SK-N-SH treated with all-trans-retinoic acid at 6 μM for 48 hours (cell line): ENCODE measurements around the gene TDRD9.

Experiments
- ATAC-seq: fragments of 200-7000 bp; cut with Tn5 transposase; 3 replicates; pipeline ENCODE4 v1.9.1; 2020; ENCODE audit warnings: mild to moderate bottlenecking, moderate library complexity
- ARNTL ChIP-seq: fragments of 450-650 bp; formaldehyde crosslinking; IDR thresholded peaks from 2 replicates; pipeline ENCODE4 v1.5.0; 2020; ENCODE audit warnings: low read depth, mild to moderate bottlenecking, moderate library complexity, borderline replicate concordance
- BACH2 ChIP-seq: fragments of 250-450 bp; sonication (Bioruptor Pico); IDR thresholded peaks from 2 replicates; pipeline ENCODE4 v1.9.0; 2021; ENCODE audit warnings: mild to moderate bottlenecking, borderline replicate concordance
- CSDC2 ChIP-seq: fragments of 250-450 bp; sonication (Bioruptor Pico); IDR thresholded peaks from 2 replicates; pipeline ENCODE4 v1.5.0; 2020; ENCODE audit warnings: mild to moderate bottlenecking, moderate library complexity
- CSRNP3 ChIP-seq: fragments of 250-450 bp; sonication (Bioruptor Pico); IDR thresholded peaks from 2 replicates; pipeline ENCODE4 v1.5.1; 2021; ENCODE audit warnings: mild to moderate bottlenecking, moderate library complexity
- GLIS3 ChIP-seq: fragments of 250-450 bp; sonication (Bioruptor Pico); IDR thresholded peaks from 2 replicates; pipeline ENCODE4 v1.5.0; 2020; ENCODE audit warnings: mild to moderate bottlenecking, moderate library complexity
- ISL1 ChIP-seq: fragments of 250-450 bp; sonication (Bioruptor Pico); IDR thresholded peaks from 2 replicates; pipeline ENCODE4 v2.1.2; 2022; ENCODE audit warnings: mild to moderate bottlenecking, moderate library complexity
- OSR1 ChIP-seq: fragments of 250-450 bp; sonication (Bioruptor Pico); IDR thresholded peaks from 2 replicates; pipeline ENCODE4 v1.8.0; 2022; ENCODE audit warnings: moderate library complexity, mild to moderate bottlenecking, inconsistent platforms
- POU6F1 ChIP-seq: fragments of 250-450 bp; sonication (Bioruptor Pico); IDR thresholded peaks from 2 replicates; pipeline ENCODE4 v1.8.0; 2021; ENCODE audit warnings: low read depth, mild to moderate bottlenecking, moderate library complexity, borderline replicate concordance
- PPARA ChIP-seq: fragments of 250-450 bp; sonication (Bioruptor Pico); IDR thresholded peaks from 2 replicates; pipeline ENCODE4 v1.5.0; 2020; ENCODE audit warnings: mild to moderate bottlenecking, borderline replicate concordance
- SNAI2 ChIP-seq: fragments of 250-450 bp; sonication (Bioruptor Pico); IDR thresholded peaks from 2 replicates; pipeline ENCODE4 v1.5.0; 2020; ENCODE audit warnings: mild to moderate bottlenecking, moderate library complexity
- TCF4 ChIP-seq: fragments of 250-450 bp; sonication (Bioruptor Pico); IDR thresholded peaks from 2 replicates; pipeline ENCODE4 v1.8.0; 2021; ENCODE audit warnings: mild to moderate bottlenecking, moderate library complexity, borderline replicate concordance
- TOX ChIP-seq: fragments of 250-450 bp; sonication (Bioruptor Pico); IDR thresholded peaks from 2 replicates; pipeline ENCODE4 v1.8.0; 2021; ENCODE audit warnings: mild to moderate bottlenecking, moderate library complexity, borderline replicate concordance
- TSHZ2 ChIP-seq: fragments of 250-450 bp; sonication (Bioruptor Pico); IDR thresholded peaks from 2 replicates; pipeline ENCODE4 v1.5.0; 2020; ENCODE audit warnings: mild to moderate bottlenecking, moderate library complexity
- ZC3H10 ChIP-seq: fragments of 250-450 bp; sonication (Bioruptor Pico); IDR thresholded peaks from 2 replicates; pipeline ENCODE4 v1.5.1; 2021; ENCODE audit warnings: mild to moderate bottlenecking, moderate library complexity
- ZFP3 ChIP-seq: fragments of 250-450 bp; sonication (Bioruptor Pico); IDR thresholded peaks from 2 replicates; pipeline ENCODE4 v1.5.0; 2020; ENCODE audit warnings: mild to moderate bottlenecking, moderate library complexity
- ZFP30 ChIP-seq: fragments of 450-650 bp; formaldehyde crosslinking; IDR thresholded peaks from 2 replicates; pipeline ENCODE4 v1.5.0; 2022; ENCODE audit warnings: mild to moderate bottlenecking, moderate library complexity
- ZNF565 ChIP-seq: fragments of 450-650 bp; formaldehyde crosslinking; conservative IDR thresholded peaks from 2 replicates; pipeline ENCODE4 v1.5.0; 2020; ENCODE audit warnings: low read depth, mild to moderate bottlenecking, moderate library complexity
- TF ChIP-seq, protein P1 (sequence below): fragments of 250-450 bp; sonication (Bioruptor Pico); IDR thresholded peaks from 2 replicates; pipeline ENCODE4 v1.8.0; 2020; ENCODE audit warnings: mild to moderate bottlenecking, moderate library complexity, borderline replicate concordance
- TF ChIP-seq, protein P2 (sequence below): fragments of 250-450 bp; sonication (Bioruptor Pico); IDR thresholded peaks from 2 replicates; pipeline ENCODE4 v1.5.1; 2020; ENCODE audit warnings: low read depth, mild to moderate bottlenecking, moderate library complexity

Gene TDRD9

DNA sequence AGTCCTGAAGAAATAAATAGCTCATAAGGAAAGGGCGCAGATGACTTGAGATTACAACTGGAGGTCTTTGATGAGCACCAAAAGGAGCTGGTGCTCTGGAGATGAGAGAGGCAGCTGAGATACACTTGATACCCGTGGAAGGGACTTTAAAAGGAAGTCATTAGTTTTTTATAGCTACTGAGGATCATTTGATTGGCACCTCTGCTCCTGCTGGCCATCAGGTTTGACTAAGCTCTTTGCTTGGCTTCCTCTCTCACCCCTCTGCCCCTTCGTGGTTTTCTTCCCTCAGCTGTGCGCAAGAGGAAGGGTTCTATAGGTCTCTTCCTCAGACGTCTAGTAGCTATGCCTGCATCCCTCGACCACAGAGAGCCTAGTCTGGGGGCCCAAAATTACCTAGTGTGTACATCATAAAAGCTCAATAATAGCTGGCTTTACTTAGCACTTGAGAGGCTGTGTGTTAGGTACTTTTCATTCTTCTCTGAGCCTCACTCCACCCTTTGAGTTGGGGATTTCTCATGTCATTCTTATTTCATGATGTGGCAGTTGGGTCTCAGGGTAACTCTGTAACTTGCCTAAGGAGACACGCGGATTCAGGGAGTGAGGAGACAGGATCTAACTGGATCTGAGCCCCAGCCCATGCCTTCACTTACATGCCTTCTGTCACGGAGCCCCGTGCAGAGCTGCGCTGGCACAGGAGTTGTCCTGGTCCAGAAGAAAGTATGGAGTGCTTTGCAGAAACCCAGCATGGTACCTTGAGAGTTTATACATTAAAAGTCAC, 88.8 kb downstream of the TDRD9 start:
- ATAC-seq = no peak
- TF ChIP-seq SNAI2 (no peak), ZFP3 (CRISPR knock-in tag) (no peak)
- TF ChIP-seq, all 23 proteins: peak for 0

DNA sequence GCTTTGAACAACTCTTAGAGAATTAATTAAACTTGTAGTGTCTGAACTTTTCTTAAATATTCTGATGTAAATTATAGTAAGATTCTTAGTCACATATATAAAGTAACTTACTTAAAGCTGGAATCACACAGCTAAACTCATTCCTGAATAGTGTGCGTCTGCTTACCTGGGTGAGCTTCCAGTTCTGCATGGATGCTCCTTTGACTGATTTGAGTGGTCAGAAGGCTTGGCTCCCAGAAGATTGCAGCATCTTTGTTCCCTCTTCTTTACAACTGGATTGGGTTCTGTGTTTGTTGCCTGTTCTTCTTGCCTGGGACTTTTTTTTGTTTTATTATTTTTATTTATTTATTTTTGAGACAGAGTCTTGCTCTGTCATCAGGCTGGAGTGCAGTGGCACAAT, 90.8 kb downstream of the TDRD9 start:
- TF ChIP-seq TCF4 (CRISPR knock-in tag) (no peak), CSRNP3 (CRISPR knock-in tag) (no peak), SNAI2 (no peak), PPARA (CRISPR knock-in tag) (no peak), BACH2 (no peak), CSDC2 (no peak), OSR1 (CRISPR knock-in tag) (no peak), TOX (CRISPR knock-in tag) (no peak), POU6F1 (CRISPR knock-in tag) (no peak), ZFP30 (no peak), ARNTL (CRISPR knock-in tag) (no peak), ZC3H10 (CRISPR knock-in tag) (no peak)
- TF ChIP-seq, protein P1, sequence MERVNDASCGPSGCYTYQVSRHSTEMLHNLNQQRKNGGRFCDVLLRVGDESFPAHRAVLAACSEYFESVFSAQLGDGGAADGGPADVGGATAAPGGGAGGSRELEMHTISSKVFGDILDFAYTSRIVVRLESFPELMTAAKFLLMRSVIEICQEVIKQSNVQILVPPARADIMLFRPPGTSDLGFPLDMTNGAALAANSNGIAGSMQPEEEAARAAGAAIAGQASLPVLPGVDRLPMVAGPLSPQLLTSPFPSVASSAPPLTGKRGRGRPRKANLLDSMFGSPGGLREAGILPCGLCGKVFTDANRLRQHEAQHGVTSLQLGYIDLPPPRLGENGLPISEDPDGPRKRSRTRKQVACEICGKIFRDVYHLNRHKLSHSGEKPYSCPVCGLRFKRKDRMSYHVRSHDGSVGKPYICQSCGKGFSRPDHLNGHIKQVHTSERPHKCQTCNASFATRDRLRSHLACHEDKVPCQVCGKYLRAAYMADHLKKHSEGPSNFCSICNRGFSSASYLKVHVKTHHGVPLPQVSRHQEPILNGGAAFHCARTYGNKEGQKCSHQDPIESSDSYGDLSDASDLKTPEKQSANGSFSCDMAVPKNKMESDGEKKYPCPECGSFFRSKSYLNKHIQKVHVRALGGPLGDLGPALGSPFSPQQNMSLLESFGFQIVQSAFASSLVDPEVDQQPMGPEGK = no peak
- ATAC-seq = no peak

DNA sequence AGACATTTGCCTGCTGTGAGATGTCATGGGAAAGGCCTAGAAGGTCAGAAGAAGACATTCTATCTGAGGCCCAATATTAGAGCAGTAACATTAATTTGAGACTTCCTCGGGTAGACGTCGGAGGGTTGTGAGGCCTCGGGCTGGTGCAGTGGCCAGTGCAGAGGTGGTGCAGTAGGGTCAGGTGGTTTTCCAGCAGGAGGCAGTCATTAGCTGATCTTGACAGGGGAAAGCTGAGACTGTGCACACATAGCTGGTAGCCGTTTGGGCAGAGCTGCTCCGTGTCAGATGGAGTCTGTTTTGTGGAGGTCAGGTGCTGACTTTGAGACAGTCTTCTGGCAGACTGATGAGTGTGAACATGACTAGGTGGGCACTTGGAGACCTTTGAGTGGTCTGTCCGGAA, 91.5 kb downstream of the TDRD9 start:
- TF ChIP-seq ZFP30 = no peak
- no peak for TF ChIP-seq ZFP3 (CRISPR knock-in tag)
- no peak for TF ChIP-seq ARNTL (CRISPR knock-in tag)
- no peak for TF ChIP-seq ZC3H10 (CRISPR knock-in tag)
- TF ChIP-seq ISL1 (CRISPR knock-in tag) = no peak
- no peak for TF ChIP-seq CSRNP3 (CRISPR knock-in tag)
- TF ChIP-seq BACH2 = no peak
- ATAC-seq = no peak

- no peak for ATAC-seq
- no peak for TF ChIP-seq ISL1 (CRISPR knock-in tag)
- TF ChIP-seq GLIS3 (CRISPR knock-in tag) = no peak
- no peak for TF ChIP-seq PPARA (CRISPR knock-in tag)
- TF ChIP-seq ARNTL (CRISPR knock-in tag) = no peak
- TF ChIP-seq CSRNP3 (CRISPR knock-in tag) = no peak
- TF ChIP-seq SNAI2 = no peak
- no peak for TF ChIP-seq ZNF565 (CRISPR knock-in tag)
- no peak for TF ChIP-seq TOX (CRISPR knock-in tag)
- no peak for TF ChIP-seq OSR1 (CRISPR knock-in tag)
- no peak for TF ChIP-seq BACH2
- TF ChIP-seq TSHZ2 = no peak
- TF ChIP-seq ZFP30 = no peak
- TF ChIP-seq, protein P1 = no peak
- TF ChIP-seq, protein P2, sequence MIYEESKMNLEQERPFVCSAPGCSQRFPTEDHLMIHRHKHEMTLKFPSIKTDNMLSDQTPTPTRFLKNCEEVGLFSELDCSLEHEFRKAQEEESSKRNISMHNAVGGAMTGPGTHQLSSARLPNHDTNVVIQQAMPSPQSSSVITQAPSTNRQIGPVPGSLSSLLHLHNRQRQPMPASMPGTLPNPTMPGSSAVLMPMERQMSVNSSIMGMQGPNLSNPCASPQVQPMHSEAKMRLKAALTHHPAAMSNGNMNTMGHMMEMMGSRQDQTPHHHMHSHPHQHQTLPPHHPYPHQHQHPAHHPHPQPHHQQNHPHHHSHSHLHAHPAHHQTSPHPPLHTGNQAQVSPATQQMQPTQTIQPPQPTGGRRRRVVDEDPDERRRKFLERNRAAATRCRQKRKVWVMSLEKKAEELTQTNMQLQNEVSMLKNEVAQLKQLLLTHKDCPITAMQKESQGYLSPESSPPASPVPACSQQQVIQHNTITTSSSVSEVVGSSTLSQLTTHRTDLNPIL (CRISPR knock-in tag) = no peak
These were observed 92.2 kb downstream of the TDRD9 start for GRCh38 chr14:104020471-104020870.
